Forelimb muscle (tissue), 1 donor: Measurements from ENCODE around the gene SAP30L. TPM values are rescaled to one million over a fixed set of nuclear protein-coding genes. Genes with fewer than 3 reads are reported as not detected.

Experiments
- DNase-seq: peaks from one replicate; pipeline ENCODE4 v3.0.0-alpha.2; 2013; ENCODE audit warnings: low read depth
- polyA plus RNA-seq: library from polyadenylated mRNA; unstranded; fragments of 120-200 nt; gene quantifications from one replicate; pipeline ENCODE4 v1.2.1, GENCODE V29; 2013; ENCODE audit not compliant: insufficient read length

SAP30L gene
- polyA plus RNA-seq, 1 donor, result 19.4 TPM

- no peak for DNase-seq
These were observed 34.4 kb downstream of the SAP30L start for GRCh38 chr5:154479944-154480750.

GRCh38 chr5:154480847-154481246 lies 35.0 kb downstream of the SAP30L start:
- DNase-seq, result no peak

- DNase-seq, result no peak
These were observed 36.0 kb downstream of the SAP30L start for GRCh38 chr5:154481584-154482381.

GRCh38 chr5:154482528-154483449 lies 37.0 kb downstream of the SAP30L start:
- DNase-seq, result no peak

GRCh38 chr5:154483654-154484392 lies 38.0 kb downstream of the SAP30L start:
- DNase-seq, result no peak

GRCh38 chr5:154484393-154485095 lies 38.7 kb downstream of the SAP30L start:
- DNase-seq, result no peak

GRCh38 chr5:154485096-154485491 lies 39.3 kb downstream of the SAP30L start:
- no peak for DNase-seq

GRCh38 chr5:154485850-154486426 lies 40.1 kb downstream of the SAP30L start:
- no peak for DNase-seq

GRCh38 chr5:154486427-154486866 lies 40.6 kb downstream of the SAP30L start:
- DNase-seq, result no peak

GRCh38 chr5:154487541-154487940 lies 41.7 kb downstream of the SAP30L start:
- no peak for DNase-seq

GRCh38 chr5:154491941-154492340 lies 46.1 kb downstream of the SAP30L start:
- DNase-seq, result no peak

GRCh38 chr5:154493274-154493673 lies 47.5 kb downstream of the SAP30L start:
- DNase-seq, result no peak

- DNase-seq, result no peak
These were observed 48.2 kb downstream of the SAP30L start for GRCh38 chr5:154494036-154494435.

GRCh38 chr5:154498591-154498990 lies 52.8 kb downstream of the SAP30L start:
- no peak for DNase-seq

GRCh38 chr5:154498994-154499393 lies 53.2 kb downstream of the SAP30L start:
- no peak for DNase-seq

GRCh38 chr5:154501566-154501965 lies 55.8 kb downstream of the SAP30L start:
- no peak for DNase-seq

GRCh38 chr5:154502180-154502579 lies 56.4 kb downstream of the SAP30L start:
- no peak for DNase-seq

GRCh38 chr5:154503698-154504039 lies 57.9 kb downstream of the SAP30L start:
- DNase-seq, result no peak

GRCh38 chr5:154505567-154505966 lies 59.8 kb downstream of the SAP30L start:
- DNase-seq, result no peak

GRCh38 chr5:154506049-154506715 lies 60.4 kb downstream of the SAP30L start:
- DNase-seq, result no peak
